Common myeloid progenitor, CD34-positive (primary cell): ENCODE results near the gene CDH4.

Experiments used
- CTCF ChIA-PET: fragments of 350-600 bp; sonication (Branson Sonifier 250); formaldehyde crosslinking; loops from one replicate; lab custom pipeline; 2021; ENCODE audit warnings: antibody characterized with exemption; lab: Charles Lee
- POLR2A ChIA-PET: fragments of 350-600 bp; sonication (Branson Sonifier 250); formaldehyde crosslinking; loops from one replicate; lab custom pipeline; 2021; ENCODE audit warnings: antibody characterized with exemption; lab: Charles Lee
- DNase-seq, 3 donors: peaks; one replicate each; pipeline versions ENCODE4 v3.0.0 to v3.0.0-alpha.2; 2013
- H3K27ac ChIP-seq, 2 experiments: 1 replicate in 1 of 2; 2 replicates in 1 of 2; pipeline ENCODE4 v1.7.0; 2013; ENCODE audit warnings: inconsistent platforms in 2 of 2, low read length in 2 of 2, mild to moderate bottlenecking in 2 of 2, low read depth in 1 of 2, moderate library complexity in 1 of 2; ENCODE audit not compliant: severe bottlenecking in 2 of 2, insufficient read depth in 1 of 2, poor library complexity in 1 of 2
- H3K27me3 ChIP-seq, 5 experiments: replicated peaks in 2 of 5; 1 replicate in 3 of 5; 2 replicates in 2 of 5; pipeline versions ENCODE4 v1.6.1 to v1.7.0; 2013; ENCODE audit warnings: low read length in 4 of 5, mild to moderate bottlenecking in 2 of 5, moderate library complexity in 2 of 5, inconsistent platforms in 1 of 5; ENCODE audit not compliant: insufficient read depth in 5 of 5, control insufficient read depth in 4 of 5
- H3K36me3 ChIP-seq, 4 experiments: 1 replicate in 2 of 4; 2 replicates in 2 of 4; pipeline versions ENCODE4 v1.6.1 to v1.7.0; 2013; ENCODE audit warnings: low read length in 3 of 4, control low read depth in 1 of 4, mild to moderate bottlenecking in 1 of 4; ENCODE audit not compliant: control insufficient read depth in 4 of 4, insufficient read depth in 4 of 4
- H3K4me1 ChIP-seq, 4 experiments: 1 replicate in 3 of 4; 2 replicates in 1 of 4; pipeline versions ENCODE4 v1.6.1 to v1.7.1; 2013; ENCODE audit warnings: low read length in 3 of 4, mild to moderate bottlenecking in 3 of 4, control low read depth in 1 of 4, inconsistent platforms in 1 of 4, moderate library complexity in 1 of 4; ENCODE audit not compliant: control insufficient read depth in 4 of 4, insufficient read depth in 4 of 4; ENCODE audit errors: control extremely low read depth in 1 of 4
- H3K4me3 ChIP-seq, 7 experiments: 1 replicate in 4 of 7; 2 replicates in 3 of 7; pipeline versions ENCODE4 v1.5.1 to v1.7.0; 2013; ENCODE audit warnings: mild to moderate bottlenecking in 7 of 7, low read length in 6 of 7, moderate library complexity in 6 of 7, inconsistent platforms in 2 of 7, low read depth in 2 of 7, control low read depth in 1 of 7; ENCODE audit not compliant: insufficient read depth in 4 of 7, control insufficient read depth in 1 of 7; ENCODE audit errors: extremely low read depth in 1 of 7
- H3K9me3 ChIP-seq, 5 experiments: 1 replicate in 4 of 5; 2 replicates in 1 of 5; pipeline versions ENCODE4 v1.6.1 to v1.7.1; 2013; ENCODE audit warnings: low read length in 4 of 5, mild to moderate bottlenecking in 2 of 5, inconsistent platforms in 1 of 5, low read depth in 1 of 5, moderate library complexity in 1 of 5; ENCODE audit not compliant: control insufficient read depth in 4 of 5, insufficient read depth in 2 of 5; ENCODE audit errors: control extremely low read depth in 1 of 5
- WGBS: methylation state at CpG from one replicate; pipeline ENCODE4 v1.1.5; 2013; ENCODE audit not compliant: insufficient coverage; 5-methylcytosine and 5-hydroxymethylcytosine counted together

CDH4 gene

DNA sequence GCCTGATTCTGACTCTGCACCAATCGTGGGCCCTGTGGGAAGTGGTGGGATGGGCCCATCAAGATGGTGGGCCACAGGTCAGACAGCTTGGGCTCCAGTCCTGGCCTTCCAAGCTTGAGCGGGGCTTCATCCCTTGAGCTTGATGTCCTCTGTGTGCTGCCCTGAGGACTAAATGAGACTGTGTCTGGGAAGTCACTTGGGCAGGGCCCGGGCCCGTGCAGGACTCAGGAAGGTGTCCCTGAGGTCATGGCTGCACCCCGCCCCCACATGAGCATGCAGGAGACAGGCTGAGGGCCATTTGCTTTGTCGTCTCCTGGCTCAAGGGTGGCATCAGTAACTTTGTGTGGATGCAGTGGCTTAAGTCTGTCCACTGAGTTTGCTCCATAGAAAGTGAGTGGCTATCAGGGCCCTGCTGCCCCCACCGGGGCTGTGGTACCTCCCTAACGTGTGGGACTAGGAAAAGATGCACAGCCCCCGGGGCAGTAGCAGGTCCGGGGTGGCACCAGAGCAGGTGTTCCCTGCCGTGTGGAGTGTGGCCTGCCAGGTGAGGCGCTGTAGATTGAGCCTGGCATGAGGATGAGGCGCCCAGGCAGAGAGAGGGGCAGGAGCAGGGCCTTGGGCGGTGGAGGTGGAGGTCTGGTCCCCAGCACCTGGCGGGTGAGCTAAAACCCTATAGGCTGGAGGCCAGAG is 515.0 kb downstream of the CDH4 start:
- 95% methylated on average over 12 of the region's 15 CpGs for WGBS
- POLR2A ChIA-PET, result no interaction called here
- CTCF ChIA-PET, result no interaction called here
- DNase-seq, result no peak
- H3K4me1 ChIP-seq, result no peaks in the 10 kb centered on the region
- no peak overlapping the region for H3K4me3 ChIP-seq
- no peaks in the 10 kb centered on the region for H3K36me3 ChIP-seq
- peaks cover 0 to 3% (median 0%) of the 10 kb centered on the region in 5 experiments for H3K27me3 ChIP-seq
- H3K9me3 ChIP-seq, result peaks cover 0 to 4% (median 0%) of the 10 kb centered on the region in 5 experiments
- H3K27ac ChIP-seq, result no peak overlapping the region

GRCh38 chr20:61767761-61768494 is 515.9 kb downstream of the CDH4 start:
- Histone ChIP-seq H3K36me3 (no peaks in the 10 kb centered on the region), H3K27ac (no peak overlapping the region), H3K4me3 (no peak overlapping the region), H3K4me1 (no peaks in the 10 kb centered on the region), H3K9me3 (peaks cover 0 to 4% (median 0%) of the 10 kb centered on the region in 5 experiments), H3K27me3 (peaks cover 0 to 3% (median 0%) of the 10 kb centered on the region in 5 experiments)
- ChIA-PET POLR2A (no interaction called here), CTCF (no interaction called here)
- DNase-seq, result no peak
- WGBS, result 93% methylated on average over 6 of the region's 14 CpGs

DNA sequence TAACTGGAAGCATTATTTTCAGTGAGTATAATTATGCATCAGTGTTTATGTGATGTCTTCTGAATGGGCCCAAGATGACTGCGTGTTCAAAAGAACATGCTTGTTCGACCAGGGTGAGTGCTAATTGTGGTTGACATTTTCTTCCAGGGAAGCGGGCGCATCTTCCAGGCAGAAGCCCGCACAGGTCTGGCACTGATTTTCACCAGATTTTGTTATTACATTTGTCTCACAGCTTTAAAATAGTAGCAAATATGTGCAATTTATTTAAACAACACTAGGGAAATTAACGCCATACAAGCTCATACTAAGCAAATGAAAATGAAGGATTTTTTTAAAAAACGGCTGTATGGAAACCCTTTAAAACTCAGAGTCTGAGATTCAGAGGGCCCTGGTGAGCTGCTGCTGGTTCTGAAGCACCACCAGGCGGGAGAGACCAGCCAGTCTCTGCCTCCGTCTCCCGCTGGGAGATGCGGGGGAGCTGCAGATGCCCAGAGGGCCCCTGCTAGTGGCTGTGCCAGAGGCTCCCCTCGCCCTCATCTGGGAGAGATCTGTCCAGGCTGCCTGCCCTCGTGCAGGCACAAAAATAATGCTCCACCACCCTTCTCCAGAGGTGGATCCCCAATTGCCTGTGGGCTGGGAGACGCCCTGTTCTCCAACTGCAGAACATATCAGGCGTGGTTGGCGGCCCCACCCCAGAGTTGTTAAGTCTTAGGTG is 516.7 kb downstream of the CDH4 start:
- peaks cover 0 to 3% (median 0%) of the 10 kb centered on the region in 5 experiments for H3K27me3 ChIP-seq
- no peak for DNase-seq
- ChIA-PET POLR2A (no interaction called here), CTCF (no interaction called here)
- H3K4me3 ChIP-seq, result no peak overlapping the region
- no peak overlapping the region for H3K27ac ChIP-seq
- peaks cover 0 to 4% (median 0%) of the 10 kb centered on the region in 5 experiments for H3K9me3 ChIP-seq
- 89% methylated on average over 13 of the region's 16 CpGs for WGBS
- H3K4me1 ChIP-seq, result no peaks in the 10 kb centered on the region
- H3K36me3 ChIP-seq, result no peaks in the 10 kb centered on the region

DNA sequence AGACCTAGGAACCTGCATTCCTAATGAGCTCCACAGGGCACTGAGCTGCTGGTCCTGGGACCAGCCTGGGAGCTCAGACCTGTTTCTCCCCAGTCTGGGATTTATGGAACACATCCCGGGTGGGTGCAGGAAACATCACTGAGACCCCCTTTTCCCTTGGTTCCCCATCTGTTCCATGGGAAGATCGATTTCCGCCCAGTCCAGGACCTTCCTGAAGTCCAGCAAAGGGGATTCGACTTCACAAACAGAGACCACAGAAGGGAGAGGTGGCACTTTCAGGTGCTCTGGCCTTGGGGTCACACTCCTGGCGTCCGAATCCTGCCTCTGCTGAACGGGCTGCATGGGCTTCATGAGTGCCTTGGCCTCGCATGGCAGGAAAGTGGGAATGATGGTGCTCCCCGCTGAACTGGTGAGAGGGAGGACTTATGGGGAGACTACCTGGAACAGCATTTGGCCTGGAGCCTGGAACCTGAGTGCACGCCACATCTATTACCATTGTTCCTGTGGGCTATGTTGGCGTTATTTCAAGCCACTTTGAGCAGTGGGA is 517.3 kb downstream of the CDH4 start:
- no peaks in the 10 kb centered on the region for H3K4me1 ChIP-seq
- peaks cover 0 to 4% (median 0%) of the 10 kb centered on the region in 5 experiments for H3K9me3 ChIP-seq
- no peak overlapping the region for H3K4me3 ChIP-seq
- no peak overlapping the region for H3K27ac ChIP-seq
- no peaks in the 10 kb centered on the region for H3K36me3 ChIP-seq
- DNase-seq, result no peak
- H3K27me3 ChIP-seq, result peaks cover 0 to 3% (median 0%) of the 10 kb centered on the region in 5 experiments
- WGBS, result 94% methylated on average over 10 of the region's 11 CpGs
- ChIA-PET POLR2A (no interaction called here), CTCF (no interaction called here)

DNA sequence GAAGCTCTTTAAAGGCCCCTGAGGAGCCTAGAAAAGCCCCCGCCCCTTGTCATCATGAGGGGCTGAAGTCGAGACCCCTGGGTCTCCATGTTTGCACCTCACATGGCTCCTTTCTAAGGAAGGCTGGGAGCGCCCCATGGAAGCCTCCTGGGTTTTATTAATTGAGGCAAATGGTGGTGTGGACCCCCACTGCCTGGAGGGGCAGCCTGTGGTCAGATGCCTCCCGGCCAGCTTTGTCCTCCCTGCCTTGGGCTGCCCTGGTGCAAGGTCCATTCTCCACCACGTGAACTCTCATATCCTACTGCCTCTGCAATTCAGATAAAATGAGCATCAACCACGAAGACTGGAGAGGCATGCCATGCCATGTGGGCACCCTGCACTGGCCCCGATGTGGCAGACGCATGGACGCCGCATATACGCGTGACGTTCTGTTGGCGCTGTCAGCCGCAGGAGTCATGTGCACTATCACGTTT is 518.1 kb downstream of the CDH4 start:
- ChIA-PET POLR2A (no interaction called here), CTCF (no interaction called here)
- H3K4me1 ChIP-seq, result no peaks in the 10 kb centered on the region
- H3K4me3 ChIP-seq, result no peak overlapping the region
- H3K27me3 ChIP-seq, result peaks cover 0 to 3% (median 0%) of the 10 kb centered on the region in 5 experiments
- H3K9me3 ChIP-seq, result peaks cover 0 to 4% (median 0%) of the 10 kb centered on the region in 5 experiments
- no peak for DNase-seq
- 96% methylated on average over 13 of the region's 16 CpGs for WGBS
- H3K27ac ChIP-seq, result no peak overlapping the region
- H3K36me3 ChIP-seq, result no peaks in the 10 kb centered on the region

DNA sequence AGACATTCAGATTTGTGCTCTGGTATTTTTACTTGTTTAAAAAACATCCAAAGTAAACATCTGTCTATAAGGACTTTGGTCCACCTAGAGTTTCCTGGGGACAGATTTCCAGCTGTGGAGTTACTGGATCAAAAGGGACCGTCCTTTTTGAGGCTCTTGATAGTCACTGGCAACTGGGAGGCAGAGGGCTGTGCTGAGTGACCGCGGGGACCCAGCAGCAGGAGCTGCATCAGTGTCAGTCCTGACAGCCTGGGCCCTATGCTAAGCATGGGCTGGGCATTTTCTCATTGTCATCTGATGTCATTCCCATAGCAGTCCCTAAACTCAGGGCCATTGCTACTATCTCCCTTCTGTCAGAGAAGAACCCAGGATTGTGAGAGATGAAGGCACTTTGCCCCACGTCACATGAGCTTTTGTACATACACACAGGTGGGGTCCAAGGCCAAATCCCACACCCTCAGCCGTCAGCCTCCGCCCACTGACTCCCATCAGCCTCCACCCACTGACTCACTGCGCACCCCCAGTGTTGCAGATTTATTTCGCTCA is 519.8 kb downstream of the CDH4 start:
- no peak overlapping the region for H3K27ac ChIP-seq
- H3K4me3 ChIP-seq, result no peak overlapping the region
- H3K4me1 ChIP-seq, result no peaks in the 10 kb centered on the region
- 92% methylated on average over 4 of the region's 8 CpGs for WGBS
- peaks cover 0 to 6% (median 0%) of the 10 kb centered on the region in 5 experiments for H3K9me3 ChIP-seq
- POLR2A ChIA-PET, result no interaction called here
- peaks cover 0 to 3% (median 0%) of the 10 kb centered on the region in 5 experiments for H3K27me3 ChIP-seq
- DNase-seq, result no peak
- no peaks in the 10 kb centered on the region for H3K36me3 ChIP-seq
- CTCF ChIA-PET, result no interaction called here
